ENCODE measurements around the gene MYL6. TPM values are rescaled to one million over a fixed set of nuclear protein-coding genes. Genes with fewer than 3 reads are reported as not detected.
A peak's percentile ranks its signal among the peaks of the same experiment; 100 is the strongest.

The MYL6 gene
- total and polyA plus RNA-seq, 4 donors = 1,471 to 3,593 (median 2,197) TPM

GRCh38 chr12:56160193-56160763 is 2.1 kb downstream of the MYL6 start:
- Histone ChIP-seq H3K27ac (ENCODE audit: low read depth in 1 of 2, low read length in 1 of 2) (peak overlapping the region; percentile 96 to 98), H3K4me1 (ENCODE audit: control insufficient read depth in 5 of 5, insufficient read depth in 5 of 5, low read length in 5 of 5) (peaks cover 0 to 23% (median 17%) of the 10 kb centered on the region in 5 donors), H3K27me3 (ENCODE audit: control insufficient read depth in 3 of 3, insufficient read depth in 3 of 3, low read length in 2 of 3) (no peaks in the 10 kb centered on the region), H3K9me3 (ENCODE audit: control insufficient read depth in 4 of 4, insufficient read depth in 3 of 4, low read length in 3 of 4) (no peaks in the 10 kb centered on the region), H3K4me3 (peak overlapping the region; percentile 92), H3K9ac (ENCODE audit: insufficient read depth in 1 of 2, low read length in 2 of 2) (peak overlapping the region; percentile 13 to 99), H3K36me3 (ENCODE audit: control insufficient read depth in 4 of 4, insufficient read depth in 4 of 4, low read length in 4 of 4) (peaks cover 9 to 69% (median 49%) of the 10 kb centered on the region in 4 donors)
- WGBS, 2 donors = 15 to 24% methylated on average over 6 to 7 of the region's 7 CpGs
- DNase-seq (peak in 1 of 3 donors; percentile 40), ATAC-seq (ENCODE audit: insufficient read depth, low FRiP score) (no peak)
- TF ChIP-seq CTCF (IDR thresholded peaks at IDR 0.05; ENCODE audit: control extremely low read depth, extremely low read depth) = no peak

GRCh38 chr12:56160894-56161689 is 2.9 kb downstream of the MYL6 start:
- TF ChIP-seq CTCF (IDR thresholded peaks at IDR 0.05; ENCODE audit: control extremely low read depth, extremely low read depth) = no peak
- WGBS, 2 donors = 74 to 80% methylated on average over 11 of the region's 11 CpGs

GRCh38 chr12:56161690-56162351 is 3.7 kb downstream of the MYL6 start:
- ATAC-seq (ENCODE audit: insufficient read depth, low FRiP score) (no peak), DNase-seq (no peak)
- Histone ChIP-seq H3K4me1 (ENCODE audit: control insufficient read depth in 5 of 5, insufficient read depth in 5 of 5, low read length in 5 of 5) (peaks cover 0 to 23% (median 17%) of the 10 kb centered on the region in 5 donors), H3K9me3 (ENCODE audit: control insufficient read depth in 4 of 4, insufficient read depth in 3 of 4, low read length in 3 of 4) (no peaks in the 10 kb centered on the region), H3K36me3 (ENCODE audit: control insufficient read depth in 4 of 4, insufficient read depth in 4 of 4, low read length in 4 of 4) (peaks cover 10 to 62% (median 53%) of the 10 kb centered on the region in 4 donors), H3K27ac (ENCODE audit: low read depth in 1 of 2, low read length in 1 of 2) (peak overlapping the region in 1 of 2 donors; percentile 12), H3K27me3 (ENCODE audit: control insufficient read depth in 3 of 3, insufficient read depth in 3 of 3, low read length in 2 of 3) (no peaks in the 10 kb centered on the region), H3K4me3 (no peak overlapping the region), H3K9ac (ENCODE audit: insufficient read depth in 1 of 2, low read length in 2 of 2) (no peak overlapping the region)
- no peak for TF ChIP-seq CTCF (IDR thresholded peaks at IDR 0.05; ENCODE audit: control extremely low read depth, extremely low read depth)
- WGBS, 2 donors = 75 to 83% methylated on average over 10 of the region's 10 CpGs

More at GRCh38 chr12:56160894-56161689, 2.9 kb downstream of the MYL6 start:
- Histone ChIP-seq H3K27me3 (ENCODE audit: control insufficient read depth in 3 of 3, insufficient read depth in 3 of 3, low read length in 2 of 3) (no peaks in the 10 kb centered on the region), H3K9me3 (ENCODE audit: control insufficient read depth in 4 of 4, insufficient read depth in 3 of 4, low read length in 3 of 4) (no peaks in the 10 kb centered on the region), H3K4me1 (ENCODE audit: control insufficient read depth in 5 of 5, insufficient read depth in 5 of 5, low read length in 5 of 5) (peaks cover 0 to 23% (median 17%) of the 10 kb centered on the region in 5 donors), H3K36me3 (ENCODE audit: control insufficient read depth in 4 of 4, insufficient read depth in 4 of 4, low read length in 4 of 4) (peaks cover 10 to 62% (median 50%) of the 10 kb centered on the region in 4 donors), H3K9ac (ENCODE audit: insufficient read depth in 1 of 2, low read length in 2 of 2) (peak overlapping the region in 1 of 2 donors; percentile 14), H3K27ac (ENCODE audit: low read depth in 1 of 2, low read length in 1 of 2) (peak overlapping the region in 1 of 2 donors; percentile 98), H3K4me3 (peak overlapping the region; percentile 92)
- ATAC-seq (ENCODE audit: insufficient read depth, low FRiP score) (no peak), DNase-seq (no peak)
